Measurements from ENCODE around the gene EAPP.
"Not testable (repeated sequence)": the region's sequence is repeated elsewhere in the genome, so short reads cannot be mapped to it uniquely, and the experiment has no call there.

- TF ChIP-seq, protein P1, sequence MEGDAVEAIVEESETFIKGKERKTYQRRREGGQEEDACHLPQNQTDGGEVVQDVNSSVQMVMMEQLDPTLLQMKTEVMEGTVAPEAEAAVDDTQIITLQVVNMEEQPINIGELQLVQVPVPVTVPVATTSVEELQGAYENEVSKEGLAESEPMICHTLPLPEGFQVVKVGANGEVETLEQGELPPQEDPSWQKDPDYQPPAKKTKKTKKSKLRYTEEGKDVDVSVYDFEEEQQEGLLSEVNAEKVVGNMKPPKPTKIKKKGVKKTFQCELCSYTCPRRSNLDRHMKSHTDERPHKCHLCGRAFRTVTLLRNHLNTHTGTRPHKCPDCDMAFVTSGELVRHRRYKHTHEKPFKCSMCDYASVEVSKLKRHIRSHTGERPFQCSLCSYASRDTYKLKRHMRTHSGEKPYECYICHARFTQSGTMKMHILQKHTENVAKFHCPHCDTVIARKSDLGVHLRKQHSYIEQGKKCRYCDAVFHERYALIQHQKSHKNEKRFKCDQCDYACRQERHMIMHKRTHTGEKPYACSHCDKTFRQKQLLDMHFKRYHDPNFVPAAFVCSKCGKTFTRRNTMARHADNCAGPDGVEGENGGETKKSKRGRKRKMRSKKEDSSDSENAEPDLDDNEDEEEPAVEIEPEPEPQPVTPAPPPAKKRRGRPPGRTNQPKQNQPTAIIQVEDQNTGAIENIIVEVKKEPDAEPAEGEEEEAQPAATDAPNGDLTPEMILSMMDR (IDR thresholded peaks at IDR 0.05) = not testable (repeated sequence)
- TF ChIP-seq EP300 (IDR thresholded peaks at IDR 0.05; ENCODE audit: low read depth) = not testable (repeated sequence)
Measured at GRCh38 chr14:34505124-34505491, 34.4 kb downstream of the EAPP start.

Measured in transverse colon (tissue), 3 donors.